Lower leg skin (tissue), 3 donors: ENCODE data around the gene C20orf96.

Experiments used
- CTCF ChIP-seq, 3 donors: fragments of 450-650 bp; IDR thresholded peaks; one replicate each; pipeline ENCODE4 v1.5.1; 2016; ENCODE audit warnings: antibody characterized with exemption in 3 of 3, mild to moderate bottlenecking in 3 of 3, moderate library complexity in 2 of 3
- POLR2A ChIP-seq, 2 donors: fragments of 450-650 bp; IDR thresholded peaks; one replicate each; pipeline ENCODE4 v1.6.1; 2016 to 2017; ENCODE audit warnings: antibody characterized with exemption in 2 of 2, mild to moderate bottlenecking in 1 of 2, moderate library complexity in 1 of 2

DNA sequence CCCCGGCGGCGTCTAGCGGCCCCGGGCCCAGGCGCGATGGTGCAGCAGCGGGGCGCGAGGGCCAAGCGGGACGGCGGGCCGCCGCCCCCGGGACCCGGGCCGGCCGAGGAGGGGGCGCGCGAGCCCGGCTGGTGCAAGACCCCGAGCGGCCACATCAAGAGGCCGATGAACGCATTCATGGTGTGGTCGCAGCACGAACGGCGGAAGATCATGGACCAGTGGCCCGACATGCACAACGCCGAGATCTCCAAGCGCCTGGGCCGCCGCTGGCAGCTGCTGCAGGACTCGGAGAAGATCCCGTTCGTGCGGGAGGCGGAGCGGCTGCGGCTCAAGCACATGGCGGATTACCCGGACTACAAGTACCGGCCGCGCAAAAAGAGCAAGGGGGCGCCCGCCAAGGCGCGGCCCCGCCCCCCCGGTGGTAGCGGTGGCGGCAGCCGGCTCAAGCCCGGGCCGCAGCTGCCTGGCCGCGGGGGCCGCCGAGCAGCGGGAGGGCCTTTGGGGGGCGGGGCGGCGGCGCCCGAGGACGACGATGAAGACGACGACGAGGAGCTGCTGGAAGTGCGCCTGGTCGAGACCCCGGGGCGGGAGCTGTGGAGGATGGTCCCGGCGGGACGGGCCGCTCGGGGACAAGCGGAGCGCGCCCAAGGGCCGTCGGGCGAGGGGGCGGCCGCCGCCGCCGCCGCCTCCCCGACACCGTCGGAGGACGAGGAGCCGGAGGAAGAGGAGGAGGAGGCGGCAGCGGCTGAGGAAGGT lies 35.5 kb upstream of the C20orf96 start:
- TF ChIP-seq POLR2A (IDR thresholded peaks at IDR 0.05) (no peak), CTCF (IDR thresholded peaks at IDR 0.05) (no peak)
